GM12892 (cell line): ENCODE results near the gene TANK.

Experiments
- DNase-seq: peaks from one replicate; pipeline ENCODE4 v3.0.0; 2011; ENCODE audit not compliant: insufficient read length
- FAIRE-seq: peaks from 2 replicates; lab custom pipeline; 2011; peaks lifted over from hg19 to GRCh38; lab: Jason Lieb, UNC
- POLR2A ChIP-seq: IDR thresholded peaks from 2 replicates; pipeline ENCODE4 v1.6.1; 2011; ENCODE audit warnings: low read depth, low read length, control low read depth
- POLR2AphosphoS5 ChIP-seq: IDR thresholded peaks from 2 replicates; pipeline ENCODE4 v1.6.1; 2011; ENCODE audit warnings: low read depth, low read length, control low read depth
- TAF1 ChIP-seq: IDR thresholded peaks from 2 replicates; pipeline ENCODE4 v1.6.1; 2011; ENCODE audit warnings: low read depth, mild to moderate bottlenecking, control low read depth, low read length, borderline replicate concordance

TANK gene

GRCh38 chr2:161217597-161218185 is 57.5 kb downstream of the TANK start:
- DNase-seq = no peak
- FAIRE-seq = no peak
- TF ChIP-seq POLR2AphosphoS5 (no peak), POLR2A (no peak), TAF1 (no peak)

- TF ChIP-seq TAF1 (no peak), POLR2AphosphoS5 (no peak), POLR2A (no peak)
- FAIRE-seq (no peak), DNase-seq (no peak)
Measured at GRCh38 chr2:161219211-161219610, 59.0 kb downstream of the TANK start.

- DNase-seq (no peak), FAIRE-seq (no peak)
- TF ChIP-seq TAF1 (no peak), POLR2A (no peak), POLR2AphosphoS5 (no peak)
Measured at GRCh38 chr2:161223139-161223732, 63.0 kb downstream of the TANK start.

- TF ChIP-seq TAF1 (no peak), POLR2AphosphoS5 (no peak), POLR2A (no peak)
- DNase-seq = no peak
- FAIRE-seq = peak; percentile 56
Measured at GRCh38 chr2:161228511-161229240, 68.4 kb downstream of the TANK start.

GRCh38 chr2:161230959-161231358 is 70.7 kb downstream of the TANK start:
- FAIRE-seq = no peak
- TF ChIP-seq TAF1 (no peak), POLR2AphosphoS5 (no peak), POLR2A (no peak)
- DNase-seq = no peak

GRCh38 chr2:161232571-161232970 is 72.3 kb downstream of the TANK start:
- no peak for FAIRE-seq
- TF ChIP-seq POLR2A = no peak
- TF ChIP-seq POLR2AphosphoS5 = no peak
- TF ChIP-seq TAF1 = no peak
- no peak for DNase-seq

- FAIRE-seq (no peak), DNase-seq (no peak)
- TF ChIP-seq TAF1 (no peak), POLR2AphosphoS5 (no peak), POLR2A (no peak)
Measured at GRCh38 chr2:161233858-161234431, 73.7 kb downstream of the TANK start.

- DNase-seq = no peak
- no peak for FAIRE-seq
- no peak for TF ChIP-seq POLR2AphosphoS5
Measured at GRCh38 chr2:161234627-161235026, 74.4 kb downstream of the TANK start.

GRCh38 chr2:161237392-161238264 is 77.4 kb downstream of the TANK start:
- DNase-seq (peak; percentile 19), FAIRE-seq (peak; percentile 84)
- TF ChIP-seq TAF1 (no peak), POLR2AphosphoS5 (peak; percentile 36; the same call in 1 of the 2 replicates), POLR2A (peak; percentile 37; the same call in 1 of the 2 replicates)

- no peak for TF ChIP-seq POLR2A
- no peak for TF ChIP-seq TAF1
- no peak for TF ChIP-seq POLR2AphosphoS5
- no peak for FAIRE-seq
- no peak for DNase-seq
Measured at GRCh38 chr2:161238265-161238559, 78.0 kb downstream of the TANK start.

GRCh38 chr2:161238560-161239325 is 78.5 kb downstream of the TANK start:
- peak; percentile 17 for DNase-seq
- FAIRE-seq = peak; percentile 77
- TF ChIP-seq POLR2AphosphoS5 (no peak), TAF1 (no peak), POLR2A (no peak)
